ENCODE data around the gene KRT72.

The KRT72 gene

DNA sequence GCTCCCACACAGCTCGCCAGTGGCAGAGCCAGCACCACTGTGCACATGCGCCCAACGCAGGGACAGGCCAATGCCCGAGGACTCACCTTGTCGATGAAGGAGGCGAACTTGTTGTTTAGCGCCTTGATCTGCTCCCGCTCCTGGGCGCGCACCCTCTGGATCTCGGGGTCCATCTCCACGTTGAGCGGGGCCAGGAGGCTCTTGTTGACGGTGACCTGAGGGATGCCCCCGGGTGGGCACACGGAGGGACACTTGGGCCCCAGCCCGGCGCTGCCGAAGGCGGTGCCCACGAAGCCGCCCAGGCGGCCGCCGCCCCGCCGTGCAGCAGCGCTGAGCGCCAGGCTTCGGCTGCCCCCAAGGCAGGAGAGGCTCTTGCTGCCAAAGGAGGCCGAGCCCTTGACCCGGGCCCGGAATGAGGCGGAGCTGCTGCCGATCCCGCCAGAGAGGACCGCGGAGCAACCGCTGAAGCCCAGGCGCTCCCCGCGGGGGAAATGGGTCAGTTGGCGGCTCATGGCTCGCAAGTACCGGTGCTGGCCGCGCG lies at the start of gene KRT72:
TSS of gene KRT72 (minus strand) at position 523 of the 541 bp plus-strand sequence. CDS start at position 512, 11 bp downstream.
- DNase-seq, result no peak

DNA sequence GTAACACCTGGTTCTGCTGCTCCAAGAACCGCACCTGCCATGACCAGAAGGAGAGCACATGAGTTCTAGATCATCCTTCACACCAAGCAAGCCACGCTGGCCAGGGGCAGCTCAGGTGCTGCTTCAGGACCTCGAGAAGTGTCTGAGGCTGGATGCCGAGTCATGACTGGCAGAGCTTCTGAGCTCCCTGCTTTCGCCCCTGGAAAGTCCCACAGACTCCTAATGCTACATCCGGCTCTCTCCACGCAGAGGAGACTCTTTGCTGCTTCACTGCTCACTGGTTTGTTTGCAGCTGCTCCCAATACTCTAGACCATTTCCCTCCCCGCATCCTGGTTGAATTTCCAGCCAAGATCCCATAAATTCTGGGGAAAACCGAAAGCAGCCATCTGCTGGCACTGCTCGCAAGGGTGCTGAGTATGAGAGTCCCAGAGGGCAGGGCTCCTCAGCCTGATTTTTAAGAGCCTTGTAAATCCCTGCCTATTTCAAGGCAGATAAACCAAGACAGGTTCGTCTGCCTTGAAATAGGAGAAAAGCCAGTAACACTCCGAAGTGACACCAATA lies 49.3 kb upstream of the KRT72 start:
- peak; percentile 0 for DNase-seq

DNA sequence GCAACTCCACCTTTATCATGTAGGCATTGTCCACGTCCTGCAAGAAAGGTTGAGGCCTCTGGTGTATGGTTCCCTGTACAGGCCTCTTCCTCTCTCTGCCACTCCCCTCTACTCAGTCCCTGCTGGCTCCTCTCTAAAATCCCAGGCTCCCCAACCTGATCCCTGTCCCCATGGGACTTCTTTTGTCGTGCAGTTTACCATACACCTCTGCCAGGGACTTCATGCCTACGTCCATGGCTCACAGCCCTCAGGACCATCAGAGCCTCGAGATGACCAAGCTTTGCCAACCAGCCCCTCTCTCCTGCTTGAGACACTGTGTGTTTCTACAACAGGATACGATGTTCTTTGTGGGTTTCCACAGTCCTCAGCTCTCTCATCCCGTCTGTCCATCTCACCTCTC lies 47.8 kb upstream of the KRT72 start:
- DNase-seq, result no peak

DNA sequence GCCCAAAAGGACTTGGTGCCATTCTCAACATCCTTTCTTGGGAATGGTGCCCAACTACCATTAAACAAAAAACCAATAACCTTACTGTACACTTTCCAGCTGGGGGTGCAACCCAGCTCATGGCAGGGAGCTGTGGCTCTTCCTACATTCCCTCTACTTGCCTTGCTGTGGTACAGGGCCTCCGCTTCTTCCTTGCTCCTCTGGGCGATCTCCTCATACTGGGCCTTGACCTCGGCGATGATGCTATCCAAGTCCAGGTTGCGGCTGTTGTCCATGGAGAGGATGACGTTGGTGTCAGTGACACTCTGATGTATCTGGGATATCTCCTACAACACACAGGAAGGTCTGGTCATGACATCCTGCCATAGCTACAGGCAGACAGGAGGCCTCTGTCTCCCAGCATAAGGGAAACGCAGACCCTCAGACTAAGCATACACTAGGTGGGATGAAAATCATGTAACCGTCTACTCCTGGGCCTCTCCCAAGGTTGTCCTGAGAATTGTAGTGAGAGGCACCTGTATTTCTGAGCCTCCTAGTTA lies 46.8 kb upstream of the KRT72 start:
- DNase-seq, result no peak

DNA sequence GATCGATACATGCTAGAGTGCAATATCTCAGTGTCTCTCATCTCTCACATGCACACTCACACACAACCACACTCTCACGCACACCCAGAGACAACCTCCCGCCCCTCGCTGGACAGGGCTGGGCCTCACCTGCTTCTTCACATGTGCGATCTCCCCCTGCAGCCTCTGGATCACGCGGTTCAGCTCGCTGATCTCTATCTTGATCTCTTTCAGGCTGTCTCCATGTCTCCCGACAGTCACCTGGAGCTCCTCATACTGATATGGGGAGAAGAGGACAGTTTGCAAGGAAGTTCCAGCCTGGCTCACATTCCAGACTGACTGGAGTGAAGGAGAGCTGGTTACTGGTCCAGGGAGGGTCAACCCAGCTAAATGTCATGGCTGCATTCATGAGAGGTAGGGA lies 46.3 kb upstream of the KRT72 start:
- DNase-seq, result no peak

DNA sequence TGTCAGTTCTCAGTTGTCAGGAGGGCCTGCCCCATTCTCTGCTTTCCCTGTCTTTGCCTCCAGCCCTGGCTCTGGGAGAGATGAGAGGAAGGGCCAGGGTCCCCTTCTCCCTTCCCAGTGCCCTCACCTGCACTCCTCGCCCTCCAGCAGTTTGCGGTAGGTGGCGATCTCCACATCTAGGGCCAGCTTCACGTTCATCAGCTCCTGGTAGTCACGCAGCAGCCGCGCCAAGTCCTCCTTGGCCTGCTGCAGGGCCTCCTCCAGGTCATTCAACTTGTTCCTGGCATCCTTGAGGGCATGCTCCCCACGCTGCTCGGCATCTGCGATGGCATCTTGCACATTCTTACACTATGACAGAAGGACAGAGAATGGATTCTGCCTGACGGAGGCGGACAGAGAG lies 45.4 kb upstream of the KRT72 start:
- DNase-seq, result no peak

DNA sequence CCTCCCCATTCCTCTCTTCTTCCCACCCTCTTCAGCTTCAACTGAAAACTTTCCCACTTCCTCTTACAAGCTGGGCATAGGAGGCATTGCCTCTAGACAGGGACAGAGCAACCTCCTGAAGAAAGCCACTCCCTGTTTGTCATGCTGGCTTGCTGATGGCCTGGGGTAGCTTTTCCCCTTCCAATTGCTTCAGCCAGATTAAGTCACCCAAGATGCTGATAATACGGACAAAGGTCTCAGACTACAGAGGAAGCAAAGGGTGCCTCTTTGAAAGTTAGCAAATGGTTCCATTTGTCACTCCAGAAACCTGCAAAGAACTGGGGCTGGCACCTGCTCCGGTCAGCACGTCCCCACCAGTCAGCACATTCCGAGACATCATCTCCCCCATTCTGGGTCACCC lies 44.7 kb upstream of the KRT72 start:
- DNase-seq, result no peak

DNA sequence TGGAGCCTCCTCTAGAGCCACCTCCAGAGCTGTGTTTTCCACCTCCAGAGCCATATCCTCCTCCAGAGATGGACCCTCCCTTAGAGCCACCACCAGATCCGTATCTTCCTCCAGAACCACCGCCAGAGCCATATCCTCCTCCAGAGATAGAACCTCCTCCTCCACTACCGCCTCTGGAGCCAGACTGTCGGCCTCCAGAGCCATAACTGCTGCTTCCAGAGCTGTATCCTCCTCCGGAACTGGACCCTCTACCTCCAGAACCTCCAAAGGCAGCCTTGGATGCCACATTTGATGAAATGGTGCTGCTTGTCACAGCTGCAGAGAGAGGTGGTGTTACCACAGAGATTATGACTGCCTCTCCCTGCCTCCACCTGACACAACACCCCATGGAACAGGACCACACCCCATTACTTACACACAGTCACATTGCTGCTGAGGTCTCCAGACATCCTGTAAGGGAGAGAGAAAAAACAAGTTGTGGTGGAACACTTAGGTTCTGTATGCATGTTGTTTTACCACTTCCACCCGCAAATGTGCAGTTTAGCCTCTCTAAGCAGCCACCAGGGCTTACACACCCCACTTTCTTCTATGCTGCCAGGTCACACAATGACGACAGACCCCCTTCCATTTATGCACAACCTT lies 44.0 kb upstream of the KRT72 start:
- DNase-seq, result no peak

DNA sequence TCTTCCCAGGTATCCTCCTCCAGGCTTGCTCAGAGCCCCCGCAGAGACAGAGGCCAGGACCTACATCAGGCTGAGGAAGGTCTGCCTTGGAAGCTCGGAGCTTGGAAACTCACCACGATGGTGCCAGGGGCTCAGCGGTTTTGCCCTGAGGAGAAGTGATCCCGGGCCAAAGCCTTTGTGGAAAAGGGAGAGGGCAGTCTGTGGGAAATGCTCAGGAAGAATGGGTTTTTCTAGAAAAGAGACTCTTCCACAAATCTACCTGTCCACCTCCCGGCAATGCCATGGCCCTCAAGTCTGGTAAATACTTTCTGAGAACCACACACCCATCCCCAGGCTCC lies 42.8 kb upstream of the KRT72 start:
- DNase-seq, result no peak

DNA sequence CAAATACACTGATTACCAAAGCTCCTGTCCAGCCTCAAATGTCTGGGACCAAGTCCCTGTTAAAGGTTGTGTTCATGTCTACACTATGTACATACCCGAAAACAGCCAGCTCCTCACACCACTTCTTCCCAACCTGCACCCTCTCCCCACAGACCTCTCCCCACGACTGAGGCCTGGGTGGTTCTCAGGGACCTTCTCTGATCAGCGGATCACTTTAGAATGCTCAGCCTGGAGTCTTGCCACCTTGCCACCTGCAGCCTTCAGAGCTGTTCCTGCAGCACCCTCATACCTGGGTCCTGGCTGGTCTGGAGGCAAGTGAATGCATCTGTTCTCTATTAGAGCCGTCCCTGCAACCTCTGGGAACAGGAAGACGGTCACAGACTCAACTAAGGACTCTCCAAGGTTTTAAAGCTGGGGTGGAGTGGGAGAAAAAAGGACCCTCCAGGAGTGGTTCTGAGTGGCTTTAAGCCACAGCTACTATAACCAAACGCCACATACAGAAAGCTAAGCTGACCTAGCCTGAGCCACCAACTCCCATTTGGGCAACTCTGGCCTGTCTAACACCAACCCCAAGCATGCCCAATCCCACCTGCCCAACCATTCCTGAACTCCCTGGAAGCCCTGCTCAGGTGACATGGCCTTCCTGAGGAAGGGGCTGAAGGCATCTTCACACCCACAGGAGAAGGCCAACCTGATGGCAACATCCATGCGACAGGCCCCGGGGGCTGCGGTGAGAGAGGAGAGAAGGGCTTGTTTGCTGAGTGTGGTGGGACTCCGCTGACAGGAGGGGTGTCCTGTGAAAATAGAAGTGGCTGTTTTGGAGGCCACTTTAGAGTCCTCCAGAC lies 42.2 kb upstream of the KRT72 start:
- no peak for DNase-seq

DNA sequence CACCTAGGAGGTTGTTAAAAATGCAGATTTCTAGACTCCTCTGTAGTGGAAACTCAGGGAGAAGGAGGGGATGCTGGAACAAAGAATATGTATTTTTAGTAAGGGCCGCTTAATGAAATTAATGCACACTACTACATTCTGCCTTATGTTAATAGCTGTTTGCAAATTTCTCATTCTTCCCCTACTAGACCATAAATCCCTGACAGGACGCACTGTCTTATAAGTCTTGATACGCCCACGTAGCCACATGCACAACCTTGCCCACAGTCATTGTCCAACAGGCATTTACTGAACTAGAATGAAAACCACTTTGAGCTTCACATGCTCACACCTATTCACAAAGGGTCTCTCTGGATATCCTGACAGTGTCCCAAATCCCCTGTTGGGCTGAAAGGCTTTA lies 40.2 kb upstream of the KRT72 start:
- DNase-seq, result no peak

DNA sequence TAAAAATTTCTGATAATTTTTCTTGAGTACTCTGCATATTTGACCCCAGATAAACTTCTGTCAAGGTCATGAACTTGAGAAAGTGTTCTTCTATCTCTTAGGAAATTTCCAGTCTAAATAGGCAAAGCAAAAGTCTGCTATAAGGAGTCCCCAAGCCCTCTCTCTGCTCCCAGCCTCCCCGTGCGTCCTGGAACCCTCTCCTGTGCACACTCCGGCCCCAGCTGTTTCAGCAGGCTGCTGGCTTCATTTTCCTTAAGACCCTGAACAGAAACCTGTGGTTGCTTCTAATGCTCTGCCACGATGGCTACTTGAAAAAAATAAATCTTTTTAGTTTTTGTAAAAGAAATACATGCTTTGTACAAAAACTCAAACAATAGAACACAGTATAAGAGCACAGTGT lies 36.0 kb upstream of the KRT72 start:
- no peak for DNase-seq

DNA sequence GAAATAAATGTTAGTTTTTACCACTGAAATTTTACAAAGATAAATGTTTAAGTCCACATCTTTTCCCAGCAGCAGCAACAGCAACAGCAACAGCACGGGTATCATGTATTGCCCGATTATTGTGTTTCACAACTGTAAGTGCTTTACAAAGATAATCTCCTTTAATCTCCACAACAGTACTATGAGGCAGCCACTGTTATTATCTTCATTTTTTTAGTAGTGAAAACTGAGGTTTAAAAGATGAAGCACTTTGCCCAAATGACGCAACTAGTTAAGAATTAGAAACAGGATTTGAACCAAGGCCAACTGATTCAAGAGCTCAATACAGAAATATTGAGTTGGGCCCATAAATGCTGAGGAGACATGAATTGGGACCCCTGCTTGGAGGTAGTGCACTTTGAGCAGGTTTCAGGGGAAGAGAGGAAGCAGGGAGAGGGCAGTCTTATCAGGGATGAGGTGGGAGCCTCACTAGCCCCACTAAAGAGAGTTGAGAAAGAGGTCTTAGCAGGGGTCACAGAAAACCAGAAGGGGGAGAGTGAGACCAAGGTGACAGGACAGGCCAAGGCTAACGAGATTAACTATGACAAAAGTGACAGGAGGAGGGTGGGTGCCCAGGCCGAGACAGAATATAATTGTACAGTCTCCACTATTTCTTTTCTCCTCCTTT lies 35.5 kb upstream of the KRT72 start:
- no peak for DNase-seq

DNA sequence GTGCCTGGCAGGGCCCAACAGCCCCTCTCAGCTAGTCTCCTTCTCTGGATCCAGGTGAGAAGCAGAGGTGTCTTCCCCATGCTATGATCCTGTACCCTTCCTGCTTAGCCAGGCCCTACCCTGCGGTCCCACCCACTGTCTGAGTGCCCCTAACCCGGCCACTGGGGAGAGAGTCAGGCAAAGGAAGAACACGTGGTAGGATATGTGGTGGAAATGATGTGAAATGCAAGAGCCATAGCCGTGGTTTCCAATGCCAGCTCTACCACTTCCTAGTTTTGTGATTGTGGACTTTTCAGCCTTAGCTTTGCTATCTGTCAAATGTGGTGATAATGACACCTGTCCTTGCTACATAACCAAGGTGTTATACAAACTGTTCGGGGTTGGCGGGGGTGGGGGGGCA lies 34.9 kb upstream of the KRT72 start:
- no peak for DNase-seq

DNA sequence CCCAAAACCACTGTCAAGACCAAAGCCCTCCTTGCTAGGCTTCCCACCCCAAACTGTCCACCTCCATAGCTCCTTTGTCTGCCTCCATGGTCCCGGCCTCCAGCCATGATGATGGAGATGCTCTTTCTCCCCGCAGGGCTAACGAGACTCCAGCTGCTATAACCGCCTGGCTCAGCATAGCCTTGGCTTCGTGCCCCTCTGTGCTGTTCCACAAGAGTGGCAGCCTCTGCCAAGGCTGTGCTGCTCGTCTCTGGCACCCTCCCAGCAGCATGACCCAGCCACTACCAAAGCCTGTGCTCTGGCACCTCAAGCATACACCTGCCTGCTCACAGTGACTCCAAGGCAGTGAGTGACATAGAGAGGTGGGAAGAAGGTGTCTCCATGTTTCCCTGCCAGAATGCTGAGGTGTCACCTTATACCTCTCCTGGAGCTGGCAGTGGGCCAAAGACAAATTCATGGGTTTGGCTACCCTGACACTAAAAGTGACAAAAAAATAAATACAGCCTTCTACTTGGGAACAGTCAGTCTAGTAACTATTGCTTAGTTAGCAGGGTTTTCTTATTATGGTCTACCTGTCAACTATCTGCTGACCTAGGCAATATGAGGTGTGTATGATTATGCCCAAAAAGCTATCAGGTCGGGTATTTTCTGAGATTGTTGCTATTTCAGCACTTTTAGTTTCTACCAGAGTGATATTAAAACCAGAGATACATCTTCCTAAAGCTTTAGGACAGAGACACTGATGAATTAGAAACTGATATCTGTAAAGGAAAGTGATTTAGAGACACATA lies 33.2 kb upstream of the KRT72 start:
- no peak for DNase-seq

DNA sequence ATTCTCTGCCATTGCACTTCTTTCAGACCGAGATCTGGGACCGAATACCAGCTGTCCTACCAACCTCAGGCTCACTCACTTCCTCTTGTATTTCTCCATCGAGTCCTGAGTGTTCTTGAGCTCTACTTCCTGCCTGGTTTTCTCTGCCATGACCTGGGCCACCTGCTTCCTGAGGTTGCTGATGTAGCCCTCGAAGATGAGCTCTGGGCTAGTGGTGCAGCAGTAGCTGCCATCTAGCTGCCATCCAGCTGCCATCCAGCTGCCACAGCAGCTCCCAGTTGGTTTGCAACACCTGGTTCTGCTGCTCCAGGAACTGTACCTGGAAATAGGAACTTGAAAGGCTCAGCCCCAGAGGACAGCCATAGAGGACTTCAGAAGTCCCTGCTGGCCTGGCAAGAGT lies 32.1 kb upstream of the KRT72 start:
- no peak for DNase-seq

DNA sequence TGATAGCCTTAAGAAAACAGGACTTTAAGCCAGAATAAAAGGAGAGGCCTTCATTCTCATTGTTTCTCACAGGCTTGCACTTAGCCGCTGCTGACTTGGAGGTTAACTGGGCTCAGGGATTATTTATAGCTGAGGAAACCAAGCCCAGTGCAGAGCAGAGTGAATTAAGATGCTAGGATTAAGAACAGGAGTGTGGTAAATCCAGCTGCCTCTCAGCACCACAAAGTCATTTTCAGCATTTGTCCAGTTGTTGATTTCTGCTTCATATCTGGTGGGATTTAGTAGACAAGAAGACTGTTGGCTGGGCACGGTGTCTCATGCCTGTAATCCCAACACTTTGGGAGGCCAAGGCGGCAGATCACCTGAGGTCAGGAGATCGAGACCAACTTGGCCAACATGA lies 31.4 kb upstream of the KRT72 start:
- no peak for DNase-seq

DNA sequence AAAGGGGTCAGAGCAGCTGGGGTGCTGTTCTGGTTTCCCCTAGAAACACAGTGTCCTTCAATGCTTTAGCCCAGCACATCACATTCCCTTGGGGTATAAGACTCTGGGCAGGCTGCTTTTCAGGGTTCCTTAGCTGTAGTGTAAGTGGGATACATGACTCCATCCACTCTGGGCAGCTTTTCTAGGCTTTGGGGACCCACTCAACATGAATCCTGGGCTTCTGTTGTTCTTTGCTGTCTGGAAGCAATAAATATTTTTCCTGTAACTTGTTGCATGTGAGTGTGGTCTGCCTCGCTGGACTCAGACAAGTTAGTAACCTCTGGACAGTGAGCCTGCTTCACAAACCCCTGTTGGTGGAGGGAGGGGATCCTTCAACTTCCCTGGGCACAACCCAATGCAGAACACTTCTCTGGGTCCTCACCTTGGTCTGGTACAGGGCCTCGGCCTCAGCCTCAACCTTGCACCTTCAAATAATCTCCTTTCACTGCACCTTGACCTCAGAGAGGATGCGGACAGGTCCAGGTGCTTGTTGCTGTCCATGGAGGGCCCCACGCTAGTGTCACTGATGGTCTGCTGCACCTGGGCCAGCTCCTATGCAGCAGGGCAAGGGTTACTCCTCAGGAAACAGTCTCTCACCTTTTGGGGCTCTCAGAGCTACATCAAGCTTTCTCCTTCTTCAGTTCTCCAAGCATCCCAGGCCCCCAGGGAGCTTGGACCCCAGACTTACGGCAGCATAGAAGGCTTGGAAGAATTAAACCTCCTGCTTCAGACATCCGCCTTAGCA lies 30.6 kb upstream of the KRT72 start:
- no peak for DNase-seq

DNA sequence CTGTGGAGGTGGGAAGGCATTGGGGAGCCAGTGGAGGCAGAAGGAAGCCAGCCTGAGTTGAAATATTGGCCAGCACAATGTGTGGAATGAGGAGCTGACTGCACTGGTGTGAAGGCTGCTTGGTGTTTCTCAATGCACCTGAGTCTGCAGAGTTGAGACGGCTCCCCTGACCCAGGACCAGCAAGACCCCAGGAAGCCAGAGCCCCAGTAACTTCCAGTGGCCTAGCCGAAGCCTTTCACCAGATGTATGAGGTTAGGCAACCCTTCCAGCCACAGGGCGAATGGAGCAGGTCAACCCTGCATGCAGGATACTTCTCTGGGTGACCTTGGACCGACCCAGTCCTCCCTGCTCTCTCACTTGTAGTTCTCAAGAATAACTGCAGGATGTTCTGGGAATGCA lies 30.0 kb upstream of the KRT72 start:
- no peak for DNase-seq

DNA sequence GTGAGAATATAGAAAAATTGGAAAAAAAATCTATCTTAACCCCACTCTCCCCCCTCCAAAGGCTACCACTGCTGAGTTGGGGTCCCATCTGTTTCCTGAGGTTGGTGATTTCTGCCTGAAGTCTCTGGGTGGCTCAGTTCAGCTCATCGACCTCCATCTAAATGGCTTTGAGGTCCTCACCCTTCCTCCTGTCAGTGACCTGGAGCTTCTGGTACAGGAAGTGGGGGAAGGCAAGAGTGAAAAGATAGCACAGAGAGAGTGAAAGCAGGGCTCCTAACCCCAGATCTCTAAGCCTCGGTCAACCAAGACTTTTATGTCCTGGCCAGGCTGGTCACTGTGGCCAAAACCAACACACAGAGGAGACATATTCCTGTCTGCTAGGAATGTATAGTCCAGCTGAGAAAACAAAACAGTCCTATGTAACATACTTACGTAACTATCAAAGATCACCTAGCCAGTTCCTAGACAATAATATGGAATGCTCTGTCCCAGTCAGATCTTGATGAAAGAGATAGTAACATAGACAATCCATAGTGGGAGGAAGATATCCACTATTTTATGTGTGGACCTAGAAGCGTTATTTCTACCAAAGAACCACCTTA lies 29.4 kb upstream of the KRT72 start:
- DNase-seq, result no peak

DNA sequence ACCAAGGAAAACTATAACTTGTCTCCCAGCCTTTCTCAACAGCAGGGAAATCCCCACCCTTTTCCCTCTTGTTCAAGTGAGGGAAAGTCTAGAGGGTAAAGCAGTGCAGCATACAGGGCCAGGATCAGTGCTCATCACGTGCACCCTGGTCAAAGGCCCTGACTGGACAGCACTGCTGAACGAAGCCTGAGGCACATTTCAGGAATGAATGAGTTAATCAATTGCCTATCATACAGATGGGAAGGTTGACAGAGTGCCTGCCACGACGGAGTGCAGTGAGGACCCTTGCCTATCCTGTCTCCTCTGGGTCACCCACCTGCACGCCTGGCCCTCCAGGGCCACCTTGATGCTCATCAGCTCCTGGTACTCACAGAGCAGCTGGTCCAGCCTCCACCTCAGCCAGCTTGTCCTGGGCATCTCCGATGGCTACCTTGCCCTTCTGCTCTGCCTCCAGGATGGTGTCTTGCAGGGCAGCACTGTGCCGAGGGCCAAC lies 28.8 kb upstream of the KRT72 start:
- no peak for DNase-seq
